ENCODE data around the gene EMP2.

GRCh38 chr16:10561425-10561824 lies 19.0 kb downstream of the EMP2 start:
- no peak for TF ChIP-seq RCOR1 (IDR thresholded peaks at IDR 0.05; ENCODE audit: insufficient replicate concordance, low read length)
- no peak for TF ChIP-seq BHLHE40 (IDR thresholded peaks at IDR 0.05; ENCODE audit: low read depth, low read length)
- TF ChIP-seq NFE2L2 (IDR thresholded peaks at IDR 0.05; ENCODE audit: low read depth, low read length) = no peak
- TF ChIP-seq, protein P1, sequence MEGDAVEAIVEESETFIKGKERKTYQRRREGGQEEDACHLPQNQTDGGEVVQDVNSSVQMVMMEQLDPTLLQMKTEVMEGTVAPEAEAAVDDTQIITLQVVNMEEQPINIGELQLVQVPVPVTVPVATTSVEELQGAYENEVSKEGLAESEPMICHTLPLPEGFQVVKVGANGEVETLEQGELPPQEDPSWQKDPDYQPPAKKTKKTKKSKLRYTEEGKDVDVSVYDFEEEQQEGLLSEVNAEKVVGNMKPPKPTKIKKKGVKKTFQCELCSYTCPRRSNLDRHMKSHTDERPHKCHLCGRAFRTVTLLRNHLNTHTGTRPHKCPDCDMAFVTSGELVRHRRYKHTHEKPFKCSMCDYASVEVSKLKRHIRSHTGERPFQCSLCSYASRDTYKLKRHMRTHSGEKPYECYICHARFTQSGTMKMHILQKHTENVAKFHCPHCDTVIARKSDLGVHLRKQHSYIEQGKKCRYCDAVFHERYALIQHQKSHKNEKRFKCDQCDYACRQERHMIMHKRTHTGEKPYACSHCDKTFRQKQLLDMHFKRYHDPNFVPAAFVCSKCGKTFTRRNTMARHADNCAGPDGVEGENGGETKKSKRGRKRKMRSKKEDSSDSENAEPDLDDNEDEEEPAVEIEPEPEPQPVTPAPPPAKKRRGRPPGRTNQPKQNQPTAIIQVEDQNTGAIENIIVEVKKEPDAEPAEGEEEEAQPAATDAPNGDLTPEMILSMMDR (conservative IDR thresholded peaks at IDR 0.05; ENCODE audit: low read depth, low read length) = no peak
